ENCODE measurements around the gene DFFB.

Gene DFFB

GRCh38 chr1:3821908-3822307 lies 35.4 kb upstream of the DFFB start:
- TF ChIP-seq, protein P1, sequence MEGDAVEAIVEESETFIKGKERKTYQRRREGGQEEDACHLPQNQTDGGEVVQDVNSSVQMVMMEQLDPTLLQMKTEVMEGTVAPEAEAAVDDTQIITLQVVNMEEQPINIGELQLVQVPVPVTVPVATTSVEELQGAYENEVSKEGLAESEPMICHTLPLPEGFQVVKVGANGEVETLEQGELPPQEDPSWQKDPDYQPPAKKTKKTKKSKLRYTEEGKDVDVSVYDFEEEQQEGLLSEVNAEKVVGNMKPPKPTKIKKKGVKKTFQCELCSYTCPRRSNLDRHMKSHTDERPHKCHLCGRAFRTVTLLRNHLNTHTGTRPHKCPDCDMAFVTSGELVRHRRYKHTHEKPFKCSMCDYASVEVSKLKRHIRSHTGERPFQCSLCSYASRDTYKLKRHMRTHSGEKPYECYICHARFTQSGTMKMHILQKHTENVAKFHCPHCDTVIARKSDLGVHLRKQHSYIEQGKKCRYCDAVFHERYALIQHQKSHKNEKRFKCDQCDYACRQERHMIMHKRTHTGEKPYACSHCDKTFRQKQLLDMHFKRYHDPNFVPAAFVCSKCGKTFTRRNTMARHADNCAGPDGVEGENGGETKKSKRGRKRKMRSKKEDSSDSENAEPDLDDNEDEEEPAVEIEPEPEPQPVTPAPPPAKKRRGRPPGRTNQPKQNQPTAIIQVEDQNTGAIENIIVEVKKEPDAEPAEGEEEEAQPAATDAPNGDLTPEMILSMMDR (conservative IDR thresholded peaks at IDR 0.05): no peak
- no peak overlapping the region for H3K27ac ChIP-seq

DNA sequence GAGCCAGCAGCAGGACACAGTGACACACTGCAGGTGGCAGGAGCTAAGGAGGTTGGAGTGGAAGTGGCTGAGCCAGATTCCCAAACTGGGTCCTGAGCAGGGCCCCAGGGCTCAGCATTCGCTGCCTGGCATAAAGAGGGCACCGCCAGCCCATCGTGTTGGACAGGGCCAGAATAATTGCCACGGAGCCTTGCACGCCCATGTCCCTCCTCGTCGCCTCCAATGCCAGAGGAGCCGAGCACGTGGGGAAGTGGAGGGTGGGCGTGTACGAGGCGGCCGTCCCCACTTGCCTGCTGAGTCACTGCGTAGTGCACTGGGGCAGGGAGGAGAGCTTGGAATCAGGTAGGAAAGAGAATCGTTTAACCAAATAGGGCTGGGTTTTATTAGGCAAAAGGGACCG lies 34.9 kb upstream of the DFFB start:
- no peak overlapping the region for H3K27ac ChIP-seq
- TF ChIP-seq, protein P1 (conservative IDR thresholded peaks at IDR 0.05): no peak

DNA sequence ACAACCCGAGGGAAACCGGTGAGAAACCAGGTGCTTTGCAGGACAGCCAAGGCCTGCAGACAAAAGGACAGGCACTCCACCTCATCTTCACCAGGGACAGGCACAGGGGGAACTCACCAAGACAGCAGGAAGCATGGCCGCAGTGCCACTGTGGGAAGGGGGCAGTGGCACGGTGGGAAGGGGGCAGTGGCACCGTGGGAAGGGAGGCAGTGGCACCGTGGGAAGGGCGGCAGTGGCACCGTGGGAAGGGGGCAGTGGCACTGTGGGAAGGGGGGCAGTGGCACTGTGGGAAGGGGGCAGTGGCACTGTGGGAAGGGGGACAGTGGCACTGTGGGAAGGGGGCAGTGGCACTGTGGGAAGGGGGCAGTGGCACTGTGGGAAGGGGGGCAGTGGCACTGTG lies 32.6 kb upstream of the DFFB start:
- H3K27ac ChIP-seq: no peak overlapping the region
- TF ChIP-seq, protein P1 (conservative IDR thresholded peaks at IDR 0.05): no peak

DNA sequence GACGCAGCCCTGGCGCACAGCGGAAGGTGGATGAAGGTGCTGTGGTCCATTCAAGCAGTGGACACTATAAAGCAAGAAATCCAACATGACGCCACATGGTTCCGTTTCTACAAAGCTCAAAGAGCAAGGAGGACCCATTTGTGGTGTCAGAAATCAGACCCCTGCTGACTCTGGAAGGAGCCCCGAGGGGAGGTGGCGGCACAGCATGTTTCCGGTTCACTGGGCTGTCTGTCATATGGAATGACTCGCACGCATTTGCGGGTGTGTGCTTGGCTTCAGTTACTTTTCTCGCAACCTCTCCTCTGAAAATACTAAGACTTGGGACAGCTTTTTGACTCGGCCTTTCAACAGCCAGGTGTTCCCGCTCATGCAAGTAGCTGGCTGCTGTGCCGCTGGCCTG lies 31.9 kb upstream of the DFFB start:
- no peak overlapping the region for H3K27ac ChIP-seq
- TF ChIP-seq, protein P1 (conservative IDR thresholded peaks at IDR 0.05): no peak

- no peak overlapping the region for H3K27ac ChIP-seq
- TF ChIP-seq, protein P1 (conservative IDR thresholded peaks at IDR 0.05): peak; percentile 28
Observed at GRCh38 chr1:3827813-3828307, 29.4 kb upstream of the DFFB start.

DNA sequence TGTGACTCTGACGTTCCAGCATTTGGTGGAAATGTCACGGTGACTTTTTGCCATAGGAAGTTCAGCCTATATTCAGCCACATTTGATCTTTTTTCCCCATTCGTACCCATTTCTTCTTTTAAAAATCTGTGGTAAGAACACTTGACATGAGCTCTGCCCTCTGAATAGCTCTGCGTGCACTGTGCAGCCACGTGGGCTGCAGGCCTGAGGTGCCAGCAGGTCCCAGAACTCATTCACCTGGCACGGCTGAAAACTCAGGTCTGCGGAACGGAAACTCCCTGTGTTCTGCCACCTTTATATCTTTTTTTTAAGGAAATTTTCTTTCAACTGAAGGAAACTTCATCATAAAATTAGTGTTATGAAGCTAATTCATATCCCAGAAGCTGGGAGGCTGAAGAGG lies 28.9 kb upstream of the DFFB start:
- TF ChIP-seq, protein P1 (conservative IDR thresholded peaks at IDR 0.05): no peak

GRCh38 chr1:3831689-3832088 lies 25.6 kb upstream of the DFFB start:
- peak overlapping the region; percentile 34 for H3K27ac ChIP-seq
- TF ChIP-seq, protein P1 (conservative IDR thresholded peaks at IDR 0.05): no peak

More for the DNA sequence above, 28.9 kb upstream of the DFFB start:
- H3K27ac ChIP-seq: no peak overlapping the region

Measured in VCaP (cell line).